Measurements from ENCODE around the gene ZC3H4. TPM values are rescaled to one million over a fixed set of nuclear protein-coding genes. Genes with fewer than 3 reads are reported as not detected.

Gene ZC3H4
- total and polyA plus RNA-seq, 2 of the 8 experiments (the other 6 are each of a cell fraction or from before 2014, with no cell fraction given) = 6.6 to 92.0 TPM

DNA sequence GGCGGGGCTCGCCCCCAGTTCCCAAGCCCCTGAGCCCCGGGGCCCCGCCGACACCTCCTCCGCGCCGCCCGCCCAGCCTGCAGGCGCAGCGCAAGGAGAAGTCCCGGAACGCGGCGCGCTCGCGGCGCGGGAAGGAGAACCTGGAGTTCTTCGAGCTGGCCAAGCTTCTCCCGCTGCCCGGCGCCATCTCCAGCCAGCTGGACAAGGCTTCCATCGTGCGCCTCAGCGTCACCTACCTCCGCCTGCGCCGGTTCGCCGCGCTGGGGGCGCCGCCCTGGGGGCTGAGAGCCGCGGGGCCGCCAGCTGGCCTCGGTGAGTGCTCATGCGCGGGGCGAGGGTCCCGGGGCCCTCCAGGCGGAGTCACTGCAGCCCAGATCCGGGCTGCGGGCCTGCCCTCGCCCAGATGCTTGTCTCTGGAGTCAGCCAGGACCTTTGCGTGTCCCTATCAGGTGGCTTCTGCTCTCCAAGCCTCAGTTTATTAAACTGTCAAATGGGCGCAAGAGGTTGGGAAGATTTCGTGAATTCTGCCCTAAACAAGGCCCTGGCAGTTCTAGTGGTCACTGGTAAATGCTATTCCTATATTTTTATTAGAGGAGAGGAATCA is 91.9 kb downstream of the ZC3H4 start (continued):
- TF ChIP-seq JUN (IDR thresholded peaks at IDR 0.05; ENCODE audit: low read depth, low read length) (no peak), TCF12 (IDR thresholded peaks at IDR 0.05; ENCODE audit: low read depth, low read length) (no peak), MAX (IDR thresholded peaks at IDR 0.05) (peak; percentile 41; the same call in 1 of the 2 replicates), NRF1 (IDR thresholded peaks at IDR 0.05; ENCODE audit: low read depth, low read length) (peak; percentile 14; the same call in 1 of the 2 replicates), EP300 (IDR thresholded peaks at IDR 0.05; ENCODE audit: borderline replicate concordance in 1 of 2, low read depth in 2 of 2, low read length in 2 of 2) (no peak), GTF2F1 (IDR thresholded peaks at IDR 0.05; ENCODE audit: borderline replicate concordance, low read depth, low read length) (no peak), KDM4A (IDR thresholded peaks at IDR 0.05; ENCODE audit: low read depth, low read length, severe bottlenecking) (peak; percentile 61), FOSL1 (IDR thresholded peaks at IDR 0.05; ENCODE audit: insufficient read depth, low read depth, low read length) (no peak)
